GM18502 (cell line): ENCODE results near the gene FLOT2.
"Not testable (repeated sequence)": the region's sequence is repeated elsewhere in the genome, so short reads cannot be mapped to it uniquely, and the experiment has no call there.

ENCODE experiments used
- ATAC-seq: cut with Tn5 transposase; IDR thresholded peaks from one replicate; pipeline ENCODE4 v1.9.1; 2021; ENCODE audit warnings: mild to moderate bottlenecking; ENCODE audit not compliant: unreplicated experiment, poor library complexity

Gene FLOT2

GRCh38 chr17:28896884-28897768 is at the start of gene FLOT2:
TSS of gene FLOT2 (minus strand) at chr17:28897733. CDS start at chr17:28897574, 159 bp downstream.
- ATAC-seq = no peak

GRCh38 chr17:28946239-28946638 is 48.7 kb upstream of the FLOT2 start:
- ATAC-seq = no peak

GRCh38 chr17:28944862-28945741 is 47.6 kb upstream of the FLOT2 start:
- no peak for ATAC-seq

GRCh38 chr17:28944343-28944742 is 46.8 kb upstream of the FLOT2 start:
- ATAC-seq = no peak

- no peak for ATAC-seq
Observed at GRCh38 chr17:28942925-28943324, 45.4 kb upstream of the FLOT2 start.

GRCh38 chr17:28941251-28941650 is 43.7 kb upstream of the FLOT2 start:
- ATAC-seq = no peak

GRCh38 chr17:28940675-28941074 is 43.1 kb upstream of the FLOT2 start:
- ATAC-seq = no peak

GRCh38 chr17:28940142-28940541 is 42.6 kb upstream of the FLOT2 start:
- ATAC-seq = no peak

- no peak for ATAC-seq
Observed at GRCh38 chr17:28938552-28938951, 41.0 kb upstream of the FLOT2 start.

- ATAC-seq = no peak
Observed at GRCh38 chr17:28937044-28937729, 39.7 kb upstream of the FLOT2 start.

GRCh38 chr17:28935744-28936460 is 38.4 kb upstream of the FLOT2 start:
- no peak for ATAC-seq

- ATAC-seq = not testable (repeated sequence)
Observed at GRCh38 chr17:28934508-28934907, 37.0 kb upstream of the FLOT2 start.

- no peak for ATAC-seq
Observed at GRCh38 chr17:28929787-28930186, 32.3 kb upstream of the FLOT2 start.

GRCh38 chr17:28928061-28928460 is 30.5 kb upstream of the FLOT2 start:
- ATAC-seq = no peak

GRCh38 chr17:28926786-28927185 is 29.3 kb upstream of the FLOT2 start:
- ATAC-seq = no peak

- no peak for ATAC-seq
Observed at GRCh38 chr17:28926366-28926765, 28.8 kb upstream of the FLOT2 start.

GRCh38 chr17:28925912-28926365 is 28.4 kb upstream of the FLOT2 start:
- no peak for ATAC-seq

- ATAC-seq = no peak
Observed at GRCh38 chr17:28920201-28920600, 22.7 kb upstream of the FLOT2 start.

GRCh38 chr17:28918295-28918694 is 20.8 kb upstream of the FLOT2 start:
- no peak for ATAC-seq

GRCh38 chr17:28917465-28917864 is 19.9 kb upstream of the FLOT2 start:
- ATAC-seq = no peak
